ENCODE measurements around the gene SMPD3. TPM values are rescaled to one million over a fixed set of nuclear protein-coding genes. Genes with fewer than 3 reads are reported as not detected.
A peak's percentile ranks its signal among the peaks of the same experiment; 100 is the strongest.

Gene SMPD3
- total RNA-seq, 1 experiment from 2014 or later = 2.4 TPM

GRCh38 chr16:68412061-68412460 is 36.2 kb downstream of the SMPD3 start:
- POLR2A ChIA-PET = no interaction called here
- peak in 1 of 2 experiments; percentile 12 for DNase-seq
- Mint-ChIP-seq H3K27me3 (ENCODE audit: insufficient read depth, unreplicated experiment) (no peaks in the 10 kb centered on the region), H3K4me3 (ENCODE audit: unreplicated experiment) (no peak overlapping the region), H3K9me3 (ENCODE audit: unreplicated experiment) (no peaks in the 10 kb centered on the region), H3K4me1 (ENCODE audit: low read depth, unreplicated experiment) (peaks cover under 1% of the 10 kb centered on the region), H3K27ac (ENCODE audit: unreplicated experiment) (no peak overlapping the region), H3K36me3 (ENCODE audit: insufficient read depth, unreplicated experiment) (peaks cover 7% of the 10 kb centered on the region)
- H3K4me3 ChIP-seq (ENCODE audit: low read depth, low read length) = no peak overlapping the region
- H3K9me3 ChIP-seq = no peaks in the 10 kb centered on the region
- H3K4me1 ChIP-seq = no peaks in the 10 kb centered on the region
- TF ChIP-seq, protein P1, sequence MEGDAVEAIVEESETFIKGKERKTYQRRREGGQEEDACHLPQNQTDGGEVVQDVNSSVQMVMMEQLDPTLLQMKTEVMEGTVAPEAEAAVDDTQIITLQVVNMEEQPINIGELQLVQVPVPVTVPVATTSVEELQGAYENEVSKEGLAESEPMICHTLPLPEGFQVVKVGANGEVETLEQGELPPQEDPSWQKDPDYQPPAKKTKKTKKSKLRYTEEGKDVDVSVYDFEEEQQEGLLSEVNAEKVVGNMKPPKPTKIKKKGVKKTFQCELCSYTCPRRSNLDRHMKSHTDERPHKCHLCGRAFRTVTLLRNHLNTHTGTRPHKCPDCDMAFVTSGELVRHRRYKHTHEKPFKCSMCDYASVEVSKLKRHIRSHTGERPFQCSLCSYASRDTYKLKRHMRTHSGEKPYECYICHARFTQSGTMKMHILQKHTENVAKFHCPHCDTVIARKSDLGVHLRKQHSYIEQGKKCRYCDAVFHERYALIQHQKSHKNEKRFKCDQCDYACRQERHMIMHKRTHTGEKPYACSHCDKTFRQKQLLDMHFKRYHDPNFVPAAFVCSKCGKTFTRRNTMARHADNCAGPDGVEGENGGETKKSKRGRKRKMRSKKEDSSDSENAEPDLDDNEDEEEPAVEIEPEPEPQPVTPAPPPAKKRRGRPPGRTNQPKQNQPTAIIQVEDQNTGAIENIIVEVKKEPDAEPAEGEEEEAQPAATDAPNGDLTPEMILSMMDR (IDR thresholded peaks at IDR 0.05; ENCODE audit: insufficient read depth in 1 of 2, low read depth in 1 of 2, low read length in 1 of 2, severe bottlenecking in 1 of 2, unreplicated experiment in 1 of 2) = no peak
- H3K27me3 ChIP-seq (replicated peaks; ENCODE audit: control insufficient read depth, insufficient read depth, low read length) = no peaks in the 10 kb centered on the region
- intact Hi-C loops (cut with micrococcal nuclease; ENCODE audit: unreplicated experiment) = no loop called here
- CTCF ChIA-PET = no interaction called here
- BruUV-seq (replicated peaks) = no TSS peak
- H3K36me3 ChIP-seq (ENCODE audit: control insufficient read depth, insufficient read depth, low read length) = no peaks in the 10 kb centered on the region

DNA sequence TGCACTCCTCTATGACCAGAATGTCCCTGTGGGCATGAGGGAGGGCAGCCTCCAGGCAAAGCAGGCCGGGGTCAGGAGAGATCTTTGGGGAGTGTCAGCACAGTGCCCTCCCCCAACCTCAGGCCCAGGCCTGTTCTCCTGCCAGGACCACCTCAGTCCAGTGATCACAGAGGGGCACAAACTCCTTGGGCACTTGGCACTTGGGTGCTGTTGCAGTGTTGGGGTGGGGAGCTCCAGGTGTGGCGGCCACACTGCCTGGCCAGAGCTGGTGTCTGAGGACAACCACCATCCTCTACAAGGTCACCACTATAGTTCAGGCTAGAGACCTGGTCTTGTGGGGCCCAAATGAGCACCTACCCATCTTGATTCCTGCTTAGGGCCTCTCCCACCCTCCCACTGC is 37.2 kb downstream of the SMPD3 start:
- H3K27me3 ChIP-seq (replicated peaks; ENCODE audit: control insufficient read depth, insufficient read depth, low read length) = no peaks in the 10 kb centered on the region
- TF ChIP-seq, protein P1 (IDR thresholded peaks at IDR 0.05; ENCODE audit: insufficient read depth in 1 of 2, low read depth in 1 of 2, low read length in 1 of 2, severe bottlenecking in 1 of 2, unreplicated experiment in 1 of 2) = no peak
- no peaks in the 10 kb centered on the region for H3K36me3 ChIP-seq (ENCODE audit: control insufficient read depth, insufficient read depth, low read length)
- Mint-ChIP-seq H3K27me3 (ENCODE audit: insufficient read depth, unreplicated experiment) (no peaks in the 10 kb centered on the region), H3K4me3 (ENCODE audit: unreplicated experiment) (no peak overlapping the region), H3K4me1 (ENCODE audit: low read depth, unreplicated experiment) (peaks cover 9% of the 10 kb centered on the region), H3K36me3 (ENCODE audit: insufficient read depth, unreplicated experiment) (peaks cover 7% of the 10 kb centered on the region), H3K27ac (ENCODE audit: unreplicated experiment) (no peak overlapping the region), H3K9me3 (ENCODE audit: unreplicated experiment) (no peaks in the 10 kb centered on the region)
- intact Hi-C loops (cut with micrococcal nuclease; ENCODE audit: unreplicated experiment) = no loop called here
- ChIA-PET POLR2A (no interaction called here), CTCF (interaction anchor here (0.6 kb wide), 1 partner anchor 9 kb away, joined by 3 read pairs; no protein-coding TSS in a partner anchor)
- no TSS peak for BruUV-seq (replicated peaks)
- H3K4me3 ChIP-seq (ENCODE audit: low read depth, low read length) = no peak overlapping the region
- DNase-seq = peak in 1 of 2 experiments; percentile 29
- no peaks in the 10 kb centered on the region for H3K9me3 ChIP-seq
- H3K4me1 ChIP-seq = peaks cover 6% of the 10 kb centered on the region; the same call in 1 of the 2 replicates

- H3K9me3 Mint-ChIP-seq (ENCODE audit: unreplicated experiment) = no peaks in the 10 kb centered on the region
- Histone ChIP-seq H3K9me3 (no peaks in the 10 kb centered on the region), H3K4me1 (peaks cover 6% of the 10 kb centered on the region; the same call in 1 of the 2 replicates), H3K36me3 (ENCODE audit: control insufficient read depth, insufficient read depth, low read length) (no peaks in the 10 kb centered on the region), H3K27me3 (replicated peaks; ENCODE audit: control insufficient read depth, insufficient read depth, low read length) (no peaks in the 10 kb centered on the region), H3K4me3 (ENCODE audit: low read depth, low read length) (no peak overlapping the region)
- BruUV-seq (replicated peaks) = no TSS peak
- no peak overlapping the region for H3K27ac Mint-ChIP-seq (ENCODE audit: unreplicated experiment)
- intact Hi-C loops (cut with micrococcal nuclease; ENCODE audit: unreplicated experiment) = no loop called here
- peaks cover 9% of the 10 kb centered on the region for H3K4me1 Mint-ChIP-seq (ENCODE audit: low read depth, unreplicated experiment)
- no peak overlapping the region for H3K4me3 Mint-ChIP-seq (ENCODE audit: unreplicated experiment)
- DNase-seq = no peak
- TF ChIP-seq, protein P1 (IDR thresholded peaks at IDR 0.05; ENCODE audit: insufficient read depth in 1 of 2, low read depth in 1 of 2, low read length in 1 of 2, severe bottlenecking in 1 of 2, unreplicated experiment in 1 of 2) = no peak
- ChIA-PET CTCF (no interaction called here), POLR2A (no interaction called here)
- no peaks in the 10 kb centered on the region for H3K27me3 Mint-ChIP-seq (ENCODE audit: insufficient read depth, unreplicated experiment)
- H3K36me3 Mint-ChIP-seq (ENCODE audit: insufficient read depth, unreplicated experiment) = no peaks in the 10 kb centered on the region
Observed at GRCh38 chr16:68408967-68409366, 39.3 kb downstream of the SMPD3 start.

Measured in Caco-2 (cell line).